GM21360 (cell line): Measurements from ENCODE around the gene FOXA1.
"Not testable (repeated sequence)": the region's sequence is repeated elsewhere in the genome, so short reads cannot be mapped to it uniquely, and the experiment has no call there.

ENCODE experiments used
- ATAC-seq: cut with Tn5 transposase; IDR thresholded peaks from one replicate; pipeline ENCODE4 v1.9.1; 2021; ENCODE audit warnings: mild to moderate bottlenecking, moderate library complexity; ENCODE audit not compliant: unreplicated experiment

Gene FOXA1

DNA sequence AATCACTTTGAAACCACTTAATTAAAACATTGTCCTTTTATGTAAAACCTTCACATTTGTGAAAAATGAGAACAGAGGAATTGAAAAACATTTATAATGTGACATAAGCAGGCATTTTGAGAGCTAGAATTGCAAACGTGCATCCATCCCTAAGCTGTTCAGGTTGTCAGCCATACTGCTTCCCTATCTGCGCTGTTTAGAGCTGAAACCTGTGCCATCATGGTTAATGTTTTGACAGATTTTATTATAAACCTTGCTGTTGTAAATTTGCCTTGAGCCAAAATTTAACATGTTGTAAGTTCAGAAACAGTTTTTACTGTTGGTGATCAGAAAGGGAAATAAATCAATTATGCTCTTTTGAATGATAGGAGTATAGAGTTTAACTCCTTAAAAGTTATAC is 31.9 kb downstream of the FOXA1 start:
- ATAC-seq: no peak

DNA sequence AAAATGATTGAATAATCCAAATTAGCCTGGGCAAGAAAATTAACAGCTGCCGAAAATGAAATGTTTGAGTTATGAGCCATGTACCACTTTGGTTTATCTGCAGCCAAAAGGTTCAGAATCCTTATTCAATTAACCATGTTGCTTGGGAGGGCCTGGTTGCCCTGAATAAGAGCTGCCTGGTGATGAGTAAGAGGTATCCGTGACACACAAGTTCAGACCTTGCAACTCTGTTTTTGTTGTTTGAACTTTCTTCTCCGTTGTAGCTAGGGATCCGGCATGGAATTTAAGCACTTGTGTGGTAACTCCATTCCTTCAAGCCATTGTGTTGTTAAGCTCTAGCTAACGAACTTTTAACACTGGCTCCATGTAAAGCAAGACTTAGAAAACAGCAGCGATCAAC is 35.7 kb downstream of the FOXA1 start:
- no peak for ATAC-seq

DNA sequence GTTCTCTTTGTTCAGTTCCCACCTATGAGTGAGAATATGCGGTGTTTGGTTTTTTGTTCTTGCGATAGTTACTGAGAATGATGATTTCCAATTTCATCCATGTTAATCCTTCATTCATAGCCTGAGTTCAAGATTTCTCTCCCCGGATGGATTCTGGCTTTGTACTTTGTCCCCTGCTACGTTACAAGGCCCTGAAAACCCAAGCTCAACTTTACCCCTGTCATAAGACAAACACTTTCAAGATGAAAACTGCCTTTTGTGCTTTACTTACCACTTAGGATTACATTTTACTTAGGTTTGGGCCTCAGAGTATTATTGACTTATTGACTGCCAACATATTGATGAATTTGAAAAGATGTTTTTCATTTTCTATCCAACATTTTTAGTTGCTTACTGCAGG is 36.3 kb downstream of the FOXA1 start:
- ATAC-seq: no peak

DNA sequence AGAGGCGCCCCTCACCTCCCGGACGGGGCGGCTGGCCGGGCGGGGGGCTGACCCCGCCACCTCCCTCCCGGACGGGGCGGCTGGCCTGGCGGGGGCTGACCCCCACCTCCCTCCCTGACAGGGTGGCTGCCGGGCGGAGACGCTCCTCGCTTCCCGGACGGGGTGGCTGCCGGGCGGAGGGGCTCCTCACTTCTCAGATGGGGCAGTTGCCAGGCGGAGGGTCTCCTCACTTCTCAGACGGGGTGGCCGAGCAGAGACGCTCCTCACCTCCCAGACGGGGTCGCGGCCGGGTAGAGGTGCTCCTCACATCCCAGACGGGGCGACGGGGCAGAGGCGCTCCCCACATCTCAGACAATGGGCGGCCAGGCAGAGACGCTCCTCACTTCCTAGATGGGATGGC is 39.5 kb downstream of the FOXA1 start:
- not testable (repeated sequence) for ATAC-seq

DNA sequence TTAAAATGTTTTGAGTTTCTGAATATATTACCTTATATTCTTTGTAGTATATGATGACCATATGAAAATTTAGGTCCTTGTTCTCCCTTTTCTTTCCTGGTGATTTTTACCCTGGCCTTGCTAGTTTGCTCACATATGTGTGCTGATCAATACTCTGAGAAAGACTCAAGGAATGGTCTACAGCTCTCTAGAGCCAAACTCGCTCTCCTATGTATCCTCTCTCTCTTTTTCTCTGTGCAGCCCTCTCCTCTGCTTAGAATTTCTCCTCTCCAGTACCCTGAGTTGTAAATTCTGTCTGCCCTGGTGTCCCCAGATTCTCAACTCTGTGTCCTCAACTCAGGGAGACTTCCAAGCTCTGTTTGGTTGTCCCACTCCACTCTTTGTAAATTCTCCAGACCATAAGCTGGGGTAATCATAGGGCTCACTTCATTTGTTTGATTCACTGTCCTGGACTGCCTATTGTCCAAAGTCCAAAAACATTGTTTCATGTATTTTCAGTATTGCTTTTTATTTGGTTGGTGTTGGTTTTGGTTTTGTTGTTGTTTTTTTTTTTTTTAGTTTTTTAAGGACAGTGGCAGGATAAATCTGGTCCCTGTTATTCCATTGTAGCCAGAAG is 41.0 kb downstream of the FOXA1 start:
- ATAC-seq: no peak

DNA sequence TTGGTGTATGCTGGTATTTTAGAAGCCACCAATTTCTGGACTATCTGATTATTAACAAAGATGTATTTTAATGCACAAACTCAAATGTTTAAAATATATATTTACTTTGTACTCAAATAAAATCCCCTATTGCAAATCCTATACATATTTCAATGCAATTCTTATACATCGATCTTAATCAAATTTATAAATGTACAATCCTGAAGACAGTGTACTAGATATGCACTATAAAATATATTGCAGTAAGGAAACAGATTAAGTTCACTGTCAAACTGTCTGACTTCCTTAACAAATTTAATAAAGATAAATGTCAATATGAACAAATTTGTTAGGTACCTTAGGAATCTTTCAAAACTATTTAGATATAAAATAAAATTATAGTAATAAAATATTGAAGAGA is 43.9 kb downstream of the FOXA1 start:
- ATAC-seq: no peak

DNA sequence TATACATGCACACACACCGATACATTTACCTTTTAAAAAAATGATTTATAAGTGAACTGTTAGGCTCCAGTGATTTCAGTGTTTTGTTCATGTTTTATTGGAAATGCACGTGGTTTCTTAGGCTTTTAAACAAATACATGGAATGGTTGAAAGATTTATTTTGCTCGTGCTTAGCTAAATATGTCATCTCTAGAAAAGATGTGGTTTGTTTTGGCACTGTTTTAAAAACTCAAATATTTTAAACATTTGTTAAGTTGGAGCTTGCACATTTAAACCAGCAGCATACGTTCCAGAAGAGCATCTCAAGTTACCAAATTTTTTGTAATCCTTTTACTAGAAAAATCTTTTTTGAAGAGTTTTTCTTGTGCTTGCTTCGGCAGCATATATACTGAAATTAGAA is 44.5 kb downstream of the FOXA1 start:
- ATAC-seq: no peak

DNA sequence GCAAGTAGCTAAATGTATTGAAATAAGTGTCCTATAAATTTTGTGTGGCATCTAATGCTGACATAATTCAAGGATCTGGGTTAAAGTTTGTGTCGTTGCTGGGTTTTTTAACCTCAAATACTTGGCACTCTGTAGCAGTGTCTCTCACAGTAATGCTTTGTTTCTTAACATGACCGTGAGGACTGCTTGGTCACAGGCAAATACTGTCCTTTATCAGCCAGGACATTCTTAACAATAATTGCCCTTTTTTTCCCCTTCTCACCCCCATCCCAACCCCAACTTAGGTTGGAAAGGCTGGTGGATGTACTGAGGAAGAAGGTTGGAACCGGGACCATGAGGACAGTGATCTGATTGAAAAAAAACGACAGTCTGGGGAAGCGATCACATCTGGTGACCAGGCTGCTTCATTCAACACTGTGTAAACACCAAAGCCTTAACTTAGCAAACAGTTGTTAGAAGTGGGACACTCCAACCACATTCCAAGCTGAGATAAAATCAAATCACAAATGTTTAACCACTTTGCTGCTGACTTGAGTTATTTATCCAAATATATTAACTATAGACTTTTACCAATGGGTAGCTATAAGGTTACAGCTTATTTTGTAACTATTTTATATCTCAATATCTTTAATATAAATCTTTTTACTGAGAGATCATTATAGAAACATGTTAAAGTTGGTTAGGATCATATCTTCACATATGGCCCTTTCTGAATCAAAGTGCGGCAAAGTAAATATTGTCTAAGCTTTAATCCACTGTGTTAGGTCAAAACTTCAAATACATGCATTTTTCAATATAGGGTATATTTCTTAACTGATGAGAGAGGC is 48.2 kb downstream of the FOXA1 start:
- no peak for ATAC-seq

DNA sequence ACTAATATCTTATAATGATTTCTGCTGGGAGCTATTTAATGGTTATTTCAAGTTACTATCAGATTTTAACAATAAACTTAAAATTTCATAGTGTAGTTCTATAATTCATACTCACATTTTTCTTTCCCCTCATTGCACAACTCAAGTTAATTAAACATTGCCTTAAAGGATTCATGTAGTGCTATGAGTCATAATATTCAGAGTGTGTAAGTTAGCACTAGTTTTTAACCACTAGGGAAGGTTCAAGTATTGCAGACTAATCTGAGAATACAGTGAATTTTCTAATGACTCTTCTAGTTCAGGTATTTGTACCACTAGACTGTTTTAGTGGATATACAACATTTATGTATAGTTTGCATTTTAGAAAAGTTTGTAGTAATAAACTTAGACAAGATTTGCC is 49.9 kb downstream of the FOXA1 start:
- ATAC-seq: no peak

DNA sequence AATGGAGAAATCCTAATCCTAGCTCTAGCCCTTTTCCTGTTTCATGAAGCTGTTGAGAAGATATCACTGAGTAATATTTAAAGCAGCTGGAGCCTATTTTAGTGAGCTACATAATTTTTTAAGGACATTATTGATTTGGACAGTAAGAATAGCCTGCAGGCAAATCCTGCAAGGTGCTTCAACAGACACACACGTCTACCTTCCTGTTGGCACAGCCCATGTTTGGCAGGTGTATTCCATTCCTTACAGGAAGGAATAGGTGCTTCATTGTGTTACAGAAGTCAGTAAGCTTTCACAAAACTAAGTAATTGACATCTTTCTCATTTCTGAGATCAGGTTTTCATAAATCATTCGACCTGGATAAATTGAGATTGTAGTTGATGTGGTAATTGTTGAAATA is 50.6 kb downstream of the FOXA1 start:
- ATAC-seq: no peak

DNA sequence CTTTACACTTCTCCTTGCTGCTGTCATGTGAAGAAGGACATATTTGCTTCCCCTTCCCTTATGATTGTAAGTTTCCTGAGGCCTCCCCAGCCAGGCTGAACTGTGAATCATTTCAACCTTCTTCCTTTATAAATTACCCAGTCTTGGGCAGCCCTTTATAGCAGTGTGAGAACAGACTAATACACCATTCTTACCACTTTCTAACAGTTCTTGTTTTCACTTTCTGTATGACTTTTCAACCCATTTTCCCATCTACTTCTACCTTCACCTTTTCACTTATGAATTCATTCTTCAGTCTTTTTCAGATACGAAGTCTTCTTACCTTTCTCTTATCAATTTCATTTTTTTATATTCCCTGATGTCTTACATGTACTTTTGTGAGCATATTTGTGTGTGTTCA is 55.1 kb downstream of the FOXA1 start:
- ATAC-seq: no peak
